Lung (tissue), 12 donors: ENCODE data around the gene SPRR5. TPM values are rescaled to one million over a fixed set of nuclear protein-coding genes. Genes with fewer than 3 reads are reported as not detected.

Source experiments
- ATAC-seq: fragments of 200-7000 bp; cut with Tn5 transposase; one replicate; pipeline ENCODE4 v1.9.1; 2020; ENCODE audit warnings: moderate number of reproducible peaks; ENCODE audit not compliant: insufficient read depth, low FRiP score
- DNase-seq, 3 donors: peaks; one replicate each; pipeline ENCODE4 v3.0.0-alpha.2; 2013 to 2017
- H3K27ac ChIP-seq, 2 donors: one replicate each; pipeline ENCODE4 v1.5.1; 2013; ENCODE audit warnings: mild to moderate bottlenecking in 2 of 2, moderate library complexity in 2 of 2, control low read depth in 1 of 2, inconsistent platforms in 1 of 2, low read depth in 1 of 2, low read length in 1 of 2
- H3K27me3 ChIP-seq, 3 donors: one replicate each; pipeline ENCODE4 v1.5.1; 2013; ENCODE audit warnings: low read length in 2 of 3; ENCODE audit not compliant: control insufficient read depth in 3 of 3, insufficient read depth in 3 of 3
- H3K36me3 ChIP-seq, 4 donors: one replicate each; pipeline ENCODE4 v1.5.1; 2013; ENCODE audit warnings: low read length in 4 of 4, mild to moderate bottlenecking in 1 of 4, moderate library complexity in 1 of 4; ENCODE audit not compliant: control insufficient read depth in 4 of 4, insufficient read depth in 4 of 4
- H3K4me1 ChIP-seq, 5 donors: one replicate each; pipeline ENCODE4 v1.5.1; 2013; ENCODE audit warnings: low read length in 5 of 5, mild to moderate bottlenecking in 2 of 5, moderate library complexity in 1 of 5; ENCODE audit not compliant: control insufficient read depth in 5 of 5, insufficient read depth in 5 of 5
- H3K4me3 ChIP-seq: one replicate; pipeline ENCODE4 v1.5.1; 2013; ENCODE audit warnings: mild to moderate bottlenecking, control low read depth, moderate library complexity
- H3K9ac ChIP-seq, 2 donors: one replicate each; pipeline ENCODE4 v1.5.1; 2013; ENCODE audit warnings: low read length in 2 of 2, control low read depth in 1 of 2; ENCODE audit not compliant: insufficient read depth in 1 of 2
- H3K9me3 ChIP-seq, 4 donors: one replicate each; pipeline ENCODE4 v1.5.1; 2013; ENCODE audit warnings: low read length in 3 of 4, mild to moderate bottlenecking in 1 of 4, moderate library complexity in 1 of 4; ENCODE audit not compliant: control insufficient read depth in 4 of 4, insufficient read depth in 3 of 4
- WGBS, 2 donors: extraction: QIAGEN DNeasy Blood & Tissue Kit; methylation state at CpG; one replicate each; pipeline ENCODE4 v1.1.7; 2013; 5-methylcytosine and 5-hydroxymethylcytosine counted together
- polyA plus RNA-seq, 2 donors: library from polyadenylated mRNA; stranded (reverse); fragments of 200-250 nt; gene quantifications; one replicate each; pipeline ENCODE4 v1.2.1, GENCODE V29; 2013
- total RNA-seq, 2 donors: library from RNA; depleted of rRNA in 1 of 2; stranded (reverse); fragments of >200 nt in 1 of 2; gene quantifications; one replicate each; pipeline ENCODE4 v1.2.1, GENCODE V29; 2014 to 2021
- TF ChIP-seq, protein P1 (sequence below): IDR thresholded peaks from 2 replicates; pipeline ENCODE4 v1.5.1; 2012; ENCODE audit warnings: mild to moderate bottlenecking; ENCODE audit errors: control extremely low read depth, extremely low read depth
- donor health status: control.
- donor health status: control.
- donor health status: Bipolar disorder and iron deficiency.
- donor health status: healthy.
- donor health status: DM: yes; HTN: yes; CAD: no.

The SPRR5 gene
- total and polyA plus RNA-seq, 4 donors, result 0.05 TPM; not detected in 3

DNA sequence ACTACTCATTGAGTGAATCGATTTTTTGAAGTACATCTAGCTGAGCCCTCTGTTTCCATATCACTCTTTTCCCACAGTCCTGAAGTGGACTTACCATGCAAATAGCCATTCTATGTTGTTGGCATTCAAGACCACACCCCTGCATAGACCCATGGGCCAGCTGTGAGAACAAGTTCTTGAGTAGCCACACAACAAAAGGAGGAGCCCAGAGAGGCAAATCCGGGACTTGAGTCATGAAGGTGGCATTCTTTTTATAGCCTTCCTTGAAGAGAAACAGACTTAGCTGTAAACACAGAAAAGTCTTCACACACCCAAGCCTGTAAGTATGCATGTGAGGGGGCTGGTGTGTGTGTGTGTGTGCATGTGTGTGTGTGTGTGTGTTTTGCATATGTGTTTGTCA lies 13.8 kb upstream of the SPRR5 start:
- peaks cover 0 to 2% (median 1%) of the 10 kb centered on the region in 4 donors for H3K9me3 ChIP-seq
- H3K27ac ChIP-seq, result no peak overlapping the region
- H3K36me3 ChIP-seq, result no peaks in the 10 kb centered on the region
- TF ChIP-seq, protein P1, sequence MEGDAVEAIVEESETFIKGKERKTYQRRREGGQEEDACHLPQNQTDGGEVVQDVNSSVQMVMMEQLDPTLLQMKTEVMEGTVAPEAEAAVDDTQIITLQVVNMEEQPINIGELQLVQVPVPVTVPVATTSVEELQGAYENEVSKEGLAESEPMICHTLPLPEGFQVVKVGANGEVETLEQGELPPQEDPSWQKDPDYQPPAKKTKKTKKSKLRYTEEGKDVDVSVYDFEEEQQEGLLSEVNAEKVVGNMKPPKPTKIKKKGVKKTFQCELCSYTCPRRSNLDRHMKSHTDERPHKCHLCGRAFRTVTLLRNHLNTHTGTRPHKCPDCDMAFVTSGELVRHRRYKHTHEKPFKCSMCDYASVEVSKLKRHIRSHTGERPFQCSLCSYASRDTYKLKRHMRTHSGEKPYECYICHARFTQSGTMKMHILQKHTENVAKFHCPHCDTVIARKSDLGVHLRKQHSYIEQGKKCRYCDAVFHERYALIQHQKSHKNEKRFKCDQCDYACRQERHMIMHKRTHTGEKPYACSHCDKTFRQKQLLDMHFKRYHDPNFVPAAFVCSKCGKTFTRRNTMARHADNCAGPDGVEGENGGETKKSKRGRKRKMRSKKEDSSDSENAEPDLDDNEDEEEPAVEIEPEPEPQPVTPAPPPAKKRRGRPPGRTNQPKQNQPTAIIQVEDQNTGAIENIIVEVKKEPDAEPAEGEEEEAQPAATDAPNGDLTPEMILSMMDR, result no peak
- H3K4me1 ChIP-seq, result no peaks in the 10 kb centered on the region
- H3K4me3 ChIP-seq, result no peak overlapping the region
- ATAC-seq (no peak), DNase-seq (no peak)
- no peaks in the 10 kb centered on the region for H3K27me3 ChIP-seq
- 72 to 76% methylated on average over 2 of the region's 2 CpGs for WGBS, 2 donors
- no peak overlapping the region for H3K9ac ChIP-seq

- Histone ChIP-seq H3K36me3 (no peaks in the 10 kb centered on the region), H3K9me3 (peaks cover 0 to 4% (median 0%) of the 10 kb centered on the region in 4 donors), H3K27ac (no peak overlapping the region), H3K27me3 (no peaks in the 10 kb centered on the region), H3K4me3 (no peak overlapping the region), H3K4me1 (no peaks in the 10 kb centered on the region), H3K9ac (no peak overlapping the region)
- ATAC-seq, result no peak
- WGBS, 2 donors, result 91 to 96% methylated on average over 1 of the region's 1 CpG
- TF ChIP-seq, protein P1, result no peak
- no peak for DNase-seq
Measured at GRCh38 chr1:152940614-152941013, 6.4 kb upstream of the SPRR5 start.

DNA sequence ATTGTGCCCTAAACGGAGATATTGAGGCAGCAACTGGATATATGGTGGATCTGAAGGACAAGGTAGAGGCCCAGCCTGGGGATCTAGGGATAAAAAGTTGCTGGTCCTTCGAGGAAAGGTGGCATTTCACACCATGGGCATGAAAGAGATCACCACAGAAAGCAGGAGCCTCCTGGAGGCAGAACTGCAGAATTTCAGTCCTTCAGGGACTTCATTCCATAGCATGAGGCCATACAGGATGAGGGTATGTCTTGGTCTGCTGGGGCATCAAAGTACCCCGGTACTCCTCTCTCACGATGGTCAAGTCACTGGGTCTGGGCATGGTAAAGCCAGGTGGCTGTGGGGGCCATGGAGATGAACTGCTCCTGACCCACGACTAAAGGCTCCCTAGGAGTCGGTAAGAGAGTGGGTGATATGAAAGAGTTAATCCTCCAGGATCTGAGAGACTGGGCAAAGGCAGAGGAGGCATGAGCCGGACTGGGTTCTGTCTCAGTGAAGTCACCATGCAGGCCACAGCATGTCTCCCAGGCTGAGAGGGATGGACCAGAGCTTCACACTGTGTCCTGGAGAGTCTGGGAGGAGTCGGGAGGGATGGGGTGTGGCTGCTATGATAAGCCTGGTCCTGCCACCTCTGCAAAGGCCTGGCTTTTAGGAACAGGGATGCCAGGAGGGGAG lies 5.8 kb upstream of the SPRR5 start:
- H3K4me3 ChIP-seq, result no peak overlapping the region
- ATAC-seq, result no peak
- TF ChIP-seq, protein P1, result no peak
- H3K4me1 ChIP-seq, result no peaks in the 10 kb centered on the region
- H3K27ac ChIP-seq, result no peak overlapping the region
- no peaks in the 10 kb centered on the region for H3K36me3 ChIP-seq
- peaks cover 0 to 4% (median 0%) of the 10 kb centered on the region in 4 donors for H3K9me3 ChIP-seq
- DNase-seq, result no peak
- 69 to 75% methylated on average over 8 of the region's 8 CpGs for WGBS, 2 donors
- no peaks in the 10 kb centered on the region for H3K27me3 ChIP-seq
- no peak overlapping the region for H3K9ac ChIP-seq

DNA sequence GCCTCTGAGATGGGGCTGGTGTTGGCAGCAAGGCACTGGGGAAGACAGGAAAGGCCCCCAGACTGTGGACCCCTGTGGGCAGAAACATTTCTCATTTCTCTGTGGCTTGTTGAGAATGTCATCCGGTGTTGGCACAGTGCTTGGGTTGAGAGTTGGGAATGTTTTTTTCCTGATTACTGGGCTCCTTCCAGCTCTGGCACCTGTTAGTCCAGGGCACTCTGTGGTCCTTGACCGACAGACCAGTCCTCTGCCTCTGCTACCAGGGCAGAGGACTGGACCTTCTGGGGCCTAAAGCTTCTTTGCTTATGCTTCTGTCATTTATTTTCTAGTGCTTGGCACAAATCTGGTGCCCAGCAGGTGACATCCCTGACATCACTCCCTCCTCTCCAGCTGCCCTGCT lies 4.8 kb upstream of the SPRR5 start:
- Histone ChIP-seq H3K27ac (no peak overlapping the region), H3K4me3 (no peak overlapping the region), H3K9ac (no peak overlapping the region), H3K4me1 (no peaks in the 10 kb centered on the region), H3K36me3 (no peaks in the 10 kb centered on the region), H3K27me3 (no peaks in the 10 kb centered on the region), H3K9me3 (peaks cover 0 to 8% (median 0%) of the 10 kb centered on the region in 4 donors)
- TF ChIP-seq, protein P1, result no peak
- DNase-seq, result no peak
- WGBS, 2 donors, result 68 to 88% methylated on average over 2 of the region's 2 CpGs
- no peak for ATAC-seq
